ENCODE data around the gene DEK.

The DEK gene

GRCh38 chr6:18253635-18254034 lies 10.7 kb downstream of the DEK start:
- peaks cover 86% of the 10 kb centered on the region for H4K20me1 ChIP-seq (ENCODE audit: insufficient read depth, low read length)
- peaks cover 69% of the 10 kb centered on the region for H3K36me3 ChIP-seq (replicated peaks; ENCODE audit: low read depth, low read length)
- TF ChIP-seq EZH2phosphoT487 (IDR thresholded peaks at IDR 0.05; ENCODE audit: low read depth), result no peak
- TF ChIP-seq, protein P1, sequence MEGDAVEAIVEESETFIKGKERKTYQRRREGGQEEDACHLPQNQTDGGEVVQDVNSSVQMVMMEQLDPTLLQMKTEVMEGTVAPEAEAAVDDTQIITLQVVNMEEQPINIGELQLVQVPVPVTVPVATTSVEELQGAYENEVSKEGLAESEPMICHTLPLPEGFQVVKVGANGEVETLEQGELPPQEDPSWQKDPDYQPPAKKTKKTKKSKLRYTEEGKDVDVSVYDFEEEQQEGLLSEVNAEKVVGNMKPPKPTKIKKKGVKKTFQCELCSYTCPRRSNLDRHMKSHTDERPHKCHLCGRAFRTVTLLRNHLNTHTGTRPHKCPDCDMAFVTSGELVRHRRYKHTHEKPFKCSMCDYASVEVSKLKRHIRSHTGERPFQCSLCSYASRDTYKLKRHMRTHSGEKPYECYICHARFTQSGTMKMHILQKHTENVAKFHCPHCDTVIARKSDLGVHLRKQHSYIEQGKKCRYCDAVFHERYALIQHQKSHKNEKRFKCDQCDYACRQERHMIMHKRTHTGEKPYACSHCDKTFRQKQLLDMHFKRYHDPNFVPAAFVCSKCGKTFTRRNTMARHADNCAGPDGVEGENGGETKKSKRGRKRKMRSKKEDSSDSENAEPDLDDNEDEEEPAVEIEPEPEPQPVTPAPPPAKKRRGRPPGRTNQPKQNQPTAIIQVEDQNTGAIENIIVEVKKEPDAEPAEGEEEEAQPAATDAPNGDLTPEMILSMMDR (IDR thresholded peaks at IDR 0.05; ENCODE audit: low read depth, low read length), result no peak
- no peak overlapping the region for H3K4me3 ChIP-seq (ENCODE audit: low read length)
- H3K27me3 ChIP-seq (ENCODE audit: low read depth, low read length), result no peaks in the 10 kb centered on the region
- H3K27ac ChIP-seq (ENCODE audit: low read length), result no peak overlapping the region
- no peak overlapping the region for H2AFZ ChIP-seq (ENCODE audit: low read depth, low read length)
- no peak overlapping the region for H3K9ac ChIP-seq (ENCODE audit: low read length)
- no peaks in the 10 kb centered on the region for H3K9me3 ChIP-seq (ENCODE audit: insufficient read depth, low read length)
- H3K4me1 ChIP-seq (ENCODE audit: low read length), result peaks cover 26% of the 10 kb centered on the region
- H3K4me2 ChIP-seq (ENCODE audit: low read length), result no peak overlapping the region
- H3K79me2 ChIP-seq (ENCODE audit: low read length), result peaks cover 100% of the 10 kb centered on the region

- Histone ChIP-seq H3K79me2 (ENCODE audit: low read length) (peaks cover 100% of the 10 kb centered on the region), H3K4me2 (ENCODE audit: low read length) (no peak overlapping the region), H2AFZ (ENCODE audit: low read depth, low read length) (no peak overlapping the region), H3K4me3 (ENCODE audit: low read length) (no peak overlapping the region), H4K20me1 (ENCODE audit: insufficient read depth, low read length) (peaks cover 80% of the 10 kb centered on the region), H3K4me1 (ENCODE audit: low read length) (peaks cover 17% of the 10 kb centered on the region), H3K9ac (ENCODE audit: low read length) (no peak overlapping the region), H3K36me3 (replicated peaks; ENCODE audit: low read depth, low read length) (peaks cover 75% of the 10 kb centered on the region), H3K9me3 (ENCODE audit: insufficient read depth, low read length) (no peaks in the 10 kb centered on the region), H3K27me3 (ENCODE audit: low read depth, low read length) (no peaks in the 10 kb centered on the region), H3K27ac (ENCODE audit: low read length) (no peak overlapping the region)
- no peak for TF ChIP-seq EZH2phosphoT487 (IDR thresholded peaks at IDR 0.05; ENCODE audit: low read depth)
- TF ChIP-seq, protein P1 (IDR thresholded peaks at IDR 0.05; ENCODE audit: low read depth, low read length), result no peak
Observed at GRCh38 chr6:18249271-18249670, 15.1 kb downstream of the DEK start.

DNA sequence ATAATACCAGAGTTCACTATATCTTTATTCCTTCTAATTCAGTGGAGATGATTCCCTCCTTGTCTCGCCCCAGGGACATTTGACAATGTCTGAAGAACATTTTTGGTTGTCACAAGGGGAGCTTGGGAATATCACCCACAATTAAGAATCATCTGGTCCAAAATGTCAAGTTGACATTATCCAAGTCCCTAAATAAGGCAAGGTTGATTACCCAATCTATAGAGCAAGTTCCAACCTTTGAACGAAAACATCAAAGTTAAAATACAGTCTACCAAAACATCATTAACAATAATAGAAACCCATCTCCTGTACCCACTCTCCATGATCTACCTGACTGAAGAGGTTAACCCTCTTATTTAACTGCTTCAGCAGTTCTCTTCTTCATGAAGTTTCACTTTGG lies 15.6 kb downstream of the DEK start:
- H3K79me2 ChIP-seq (ENCODE audit: low read length), result peaks cover 100% of the 10 kb centered on the region
- no peak overlapping the region for H3K4me3 ChIP-seq (ENCODE audit: low read length)
- H3K4me1 ChIP-seq (ENCODE audit: low read length), result peaks cover 19% of the 10 kb centered on the region
- H3K36me3 ChIP-seq (replicated peaks; ENCODE audit: low read depth, low read length), result peaks cover 80% of the 10 kb centered on the region
- TF ChIP-seq, protein P1 (IDR thresholded peaks at IDR 0.05; ENCODE audit: low read depth, low read length), result no peak
- no peak for TF ChIP-seq EZH2phosphoT487 (IDR thresholded peaks at IDR 0.05; ENCODE audit: low read depth)
- H4K20me1 ChIP-seq (ENCODE audit: insufficient read depth, low read length), result peaks cover 80% of the 10 kb centered on the region
- no peak overlapping the region for H3K27ac ChIP-seq (ENCODE audit: low read length)
- H3K9me3 ChIP-seq (ENCODE audit: insufficient read depth, low read length), result no peaks in the 10 kb centered on the region
- H3K9ac ChIP-seq (ENCODE audit: low read length), result no peak overlapping the region
- no peak overlapping the region for H2AFZ ChIP-seq (ENCODE audit: low read depth, low read length)
- no peaks in the 10 kb centered on the region for H3K27me3 ChIP-seq (ENCODE audit: low read depth, low read length)
- H3K4me2 ChIP-seq (ENCODE audit: low read length), result no peak overlapping the region

GRCh38 chr6:18247002-18247401 lies 17.3 kb downstream of the DEK start:
- TF ChIP-seq, protein P1 (IDR thresholded peaks at IDR 0.05; ENCODE audit: low read depth, low read length), result no peak
- TF ChIP-seq EZH2phosphoT487 (IDR thresholded peaks at IDR 0.05; ENCODE audit: low read depth), result no peak

More at GRCh38 chr6:18247002-18247401, 17.3 kb downstream of the DEK start:
- H3K4me2 ChIP-seq (ENCODE audit: low read length), result no peak overlapping the region
- H3K27me3 ChIP-seq (ENCODE audit: low read depth, low read length), result no peaks in the 10 kb centered on the region
- H3K27ac ChIP-seq (ENCODE audit: low read length), result no peak overlapping the region
- peaks cover 84% of the 10 kb centered on the region for H3K36me3 ChIP-seq (replicated peaks; ENCODE audit: low read depth, low read length)
- H3K9me3 ChIP-seq (ENCODE audit: insufficient read depth, low read length), result no peaks in the 10 kb centered on the region
- no peak overlapping the region for H3K9ac ChIP-seq (ENCODE audit: low read length)
- peaks cover 72% of the 10 kb centered on the region for H4K20me1 ChIP-seq (ENCODE audit: insufficient read depth, low read length)
- H3K4me1 ChIP-seq (ENCODE audit: low read length), result peaks cover 33% of the 10 kb centered on the region
- H3K79me2 ChIP-seq (ENCODE audit: low read length), result peaks cover 100% of the 10 kb centered on the region
- no peak overlapping the region for H3K4me3 ChIP-seq (ENCODE audit: low read length)
- H2AFZ ChIP-seq (ENCODE audit: low read depth, low read length), result no peak overlapping the region

All from OCI-LY3 (cell line).